ENCODE measurements around the gene STXBP2. TPM values are rescaled to one million over a fixed set of nuclear protein-coding genes. Genes with fewer than 3 reads are reported as not detected.

The STXBP2 gene
- total RNA-seq, 1 experiment from 2014 or later = 92.5 TPM

DNA sequence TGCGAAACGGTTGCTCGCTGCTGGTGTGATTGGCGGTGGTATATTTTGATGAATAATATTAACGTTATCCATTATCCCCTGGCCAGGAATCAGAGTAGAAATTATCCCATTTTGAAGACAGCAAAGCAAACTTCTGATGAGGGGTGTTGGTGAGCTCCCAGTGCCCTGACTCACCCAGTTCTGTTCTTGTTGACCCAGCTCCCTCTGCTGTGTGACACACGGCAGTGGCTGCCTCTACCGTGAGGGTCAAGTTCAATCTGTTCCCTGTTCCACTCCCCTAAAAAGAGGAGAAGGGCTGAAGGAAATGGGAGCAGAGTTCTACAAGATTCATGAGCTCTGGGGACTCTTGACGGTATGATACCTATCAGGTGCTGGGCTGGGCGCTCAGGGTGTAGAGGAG is 39.2 kb upstream of the STXBP2 start:
- Histone ChIP-seq H3K9ac (ENCODE audit: extremely low read depth, insufficient read length, low read length) (no peak overlapping the region), H2BK5ac (ENCODE audit: insufficient read length, low read length) (peak overlapping the region; percentile 79), H2AK5ac (ENCODE audit: insufficient read length, low read length) (no peak overlapping the region), H3K14ac (ENCODE audit: insufficient read depth, low read length) (no peak overlapping the region; the same call in 1 of the 2 replicates), H4K20me1 (ENCODE audit: control insufficient read depth, insufficient read depth, insufficient read length) (no peaks in the 10 kb centered on the region), H2BK12ac (ENCODE audit: insufficient read length, low read depth, low read length) (no peak overlapping the region), H2BK20ac (ENCODE audit: low read depth, low read length, poor library complexity, severe bottlenecking) (no peak overlapping the region), H4K5ac (ENCODE audit: insufficient read length, low read depth, low read length) (no peak overlapping the region), H4K91ac (ENCODE audit: insufficient read length, low read depth, low read length) (no peak overlapping the region), H3K27ac (ENCODE audit: insufficient read length, low read depth, low read length) (no peak overlapping the region), H3K27me3 (ENCODE audit: insufficient read depth, low read length) (no peaks in the 10 kb centered on the region), H3K18ac (ENCODE audit: insufficient read length, low read depth, low read length) (no peak overlapping the region), H3K4me2 (ENCODE audit: insufficient read depth, insufficient read length, low read length) (no peak overlapping the region), H3K4ac (ENCODE audit: low read depth, low read length) (no peak overlapping the region), H3K79me2 (ENCODE audit: insufficient read depth, low read length) (no peaks in the 10 kb centered on the region; the same call in 1 of the 2 replicates), H3T11ph (ENCODE audit: low read length) (no peak overlapping the region), H2BK120ac (ENCODE audit: low read depth, low read length, poor library complexity, severe bottlenecking) (no peak overlapping the region), H3K79me1 (ENCODE audit: insufficient read depth, low read depth, low read length, poor library complexity, severe bottlenecking) (peaks cover 3% of the 10 kb centered on the region), H4K8ac (replicated peaks; ENCODE audit: insufficient read length, low read depth, low read length) (no peak overlapping the region), H3K4me1 (ENCODE audit: insufficient read depth, low read length) (no peaks in the 10 kb centered on the region; the same call in 1 of the 2 replicates), H3K23ac (ENCODE audit: insufficient read length, low read depth, low read length) (peak overlapping the region; percentile 27), H3K23me2 (ENCODE audit: insufficient read length, low read depth, low read length, poor library complexity, severe bottlenecking) (peaks cover 9% of the 10 kb centered on the region), H2BK15ac (ENCODE audit: low read depth, low read length) (no peak overlapping the region), H3K9me3 (ENCODE audit: control insufficient read depth, low read depth, low read length) (no peaks in the 10 kb centered on the region), H2AFZ (ENCODE audit: low read length) (no peak overlapping the region), H3K56ac (ENCODE audit: insufficient read length, low read depth, low read length) (no peak overlapping the region)
- Mint-ChIP-seq H3K36me3 (ENCODE audit: insufficient read depth in 1 of 3, low read depth in 3 of 3) (peaks cover 3 to 18% (median 12%) of the 10 kb centered on the region in 3 experiments; a peak in 4 of 7 replicates), H3K4me3 (peak overlapping the region; percentile 80 to 86; a peak in 3 of 5 replicates), H3K27ac (peak overlapping the region in 1 of 3 experiments; percentile 18; a peak in 2 of 7 replicates), H3K27me3 (ENCODE audit: low read depth) (peaks cover 25% of the 10 kb centered on the region), H3K4me1 (peaks cover 21 to 27% of the 10 kb centered on the region in 2 experiments), H3K9me3 (no peaks in the 10 kb centered on the region)
- no peak for DNase-seq
- TF ChIP-seq, protein P1, sequence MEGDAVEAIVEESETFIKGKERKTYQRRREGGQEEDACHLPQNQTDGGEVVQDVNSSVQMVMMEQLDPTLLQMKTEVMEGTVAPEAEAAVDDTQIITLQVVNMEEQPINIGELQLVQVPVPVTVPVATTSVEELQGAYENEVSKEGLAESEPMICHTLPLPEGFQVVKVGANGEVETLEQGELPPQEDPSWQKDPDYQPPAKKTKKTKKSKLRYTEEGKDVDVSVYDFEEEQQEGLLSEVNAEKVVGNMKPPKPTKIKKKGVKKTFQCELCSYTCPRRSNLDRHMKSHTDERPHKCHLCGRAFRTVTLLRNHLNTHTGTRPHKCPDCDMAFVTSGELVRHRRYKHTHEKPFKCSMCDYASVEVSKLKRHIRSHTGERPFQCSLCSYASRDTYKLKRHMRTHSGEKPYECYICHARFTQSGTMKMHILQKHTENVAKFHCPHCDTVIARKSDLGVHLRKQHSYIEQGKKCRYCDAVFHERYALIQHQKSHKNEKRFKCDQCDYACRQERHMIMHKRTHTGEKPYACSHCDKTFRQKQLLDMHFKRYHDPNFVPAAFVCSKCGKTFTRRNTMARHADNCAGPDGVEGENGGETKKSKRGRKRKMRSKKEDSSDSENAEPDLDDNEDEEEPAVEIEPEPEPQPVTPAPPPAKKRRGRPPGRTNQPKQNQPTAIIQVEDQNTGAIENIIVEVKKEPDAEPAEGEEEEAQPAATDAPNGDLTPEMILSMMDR (conservative IDR thresholded peaks at IDR 0.05) = no peak
- WGBS (ENCODE audit: extremely low coverage, insufficient read length, low lambda C conversion rate) = no CpG with 5 or more reads among the region's 9 CpGs
